SK-N-MC (cell line): ENCODE data around the gene TNNI3.

Experiments
- DNase-seq: peaks from one replicate; pipeline ENCODE4 v3.0.0-alpha.2; 2011; ENCODE audit warnings: low read depth, low spot score
- H3K27ac ChIP-seq: fragments of 200-600 bp; sonication (generic); 2 replicates; pipeline ENCODE4 v1.5.1; 2016; ENCODE audit warnings: mixed run types
- H3K36me3 ChIP-seq: fragments of 200-600 bp; sonication (generic); 2 replicates; pipeline ENCODE4 v1.6.1; 2017; ENCODE audit warnings: antibody characterized with exemption, low read length, mixed read lengths; ENCODE audit not compliant: insufficient read depth
- H3K4me3 ChIP-seq: fragments of 200-600 bp; sonication (generic); 2 replicates; pipeline ENCODE4 v1.5.1; 2016
- H3K9ac ChIP-seq: fragments of 200-600 bp; sonication (generic); 2 replicates; pipeline ENCODE4 v1.8.0; 2017; ENCODE audit warnings: mixed run types, mixed read lengths; ENCODE audit not compliant: insufficient read length
- H3K9me3 ChIP-seq: fragments of 200-600 bp; sonication (generic); 2 replicates; pipeline ENCODE4 v1.6.1; 2017; ENCODE audit warnings: low read depth, mild to moderate bottlenecking, antibody characterized with exemption, low read length, moderate library complexity, mixed read lengths
- EZH2 ChIP-seq: fragments of 200-600 bp; sonication (generic); IDR thresholded peaks from one replicate; pipeline ENCODE4 v1.6.1; 2017; ENCODE audit warnings: antibody characterized with exemption
- FOXP2 ChIP-seq: optimal IDR thresholded peaks from 2 replicates; pipeline ENCODE3; 2011; ENCODE audit warnings: mild to moderate bottlenecking, moderate library complexity; ENCODE audit not compliant: insufficient read depth; ENCODE audit errors: extremely low read length, control extremely low read depth
- POLR2AphosphoS5 ChIP-seq: IDR thresholded peaks from 2 replicates; pipeline ENCODE4 v1.6.1; 2012; ENCODE audit warnings: mild to moderate bottlenecking, low read depth, low read length, borderline replicate concordance

The TNNI3 gene

GRCh38 chr19:55118401-55118991 is 39.0 kb downstream of the TNNI3 start:
- TF ChIP-seq FOXP2, result no peak
- no peak for TF ChIP-seq EZH2
- TF ChIP-seq POLR2AphosphoS5, result no peak
- Histone ChIP-seq H3K27ac (peak overlapping the region; percentile 81), H3K36me3 (no peaks in the 10 kb centered on the region), H3K9ac (peak overlapping the region; percentile 81), H3K4me3 (peak overlapping the region; percentile 91), H3K9me3 (no peaks in the 10 kb centered on the region)
- DNase-seq, result no peak

- peak overlapping the region; percentile 91 for H3K4me3 ChIP-seq
- peak; percentile 83 for DNase-seq
- no peaks in the 10 kb centered on the region; the same call in 1 of the 2 replicates for H3K36me3 ChIP-seq
- H3K9ac ChIP-seq, result peak overlapping the region; percentile 81
- H3K27ac ChIP-seq, result peak overlapping the region; percentile 81
- TF ChIP-seq POLR2AphosphoS5 (peak; percentile 75), EZH2 (no peak), FOXP2 (peak; percentile 89)
- no peaks in the 10 kb centered on the region for H3K9me3 ChIP-seq
These were observed 39.7 kb downstream of the TNNI3 start for GRCh38 chr19:55117663-55118391.

- Histone ChIP-seq H3K36me3 (no peaks in the 10 kb centered on the region; the same call in 1 of the 2 replicates), H3K27ac (peak within 1 kb of the TSS; percentile 81), H3K9ac (peak within 1 kb of the TSS; percentile 81), H3K4me3 (peak within 1 kb of the TSS; percentile 91), H3K9me3 (no peaks in the 10 kb centered on the region)
- no peak for DNase-seq
- TF ChIP-seq FOXP2, result no peak
- TF ChIP-seq POLR2AphosphoS5, result no peak
- TF ChIP-seq EZH2, result no peak
These were observed 40.5 kb downstream of the TNNI3 start, which contains the start of gene PPP1R12C for GRCh38 chr19:55116859-55117662. TSS of gene PPP1R12C (minus strand) at chr19:55117637. CDS start at chr19:55117543, 94 bp downstream.

- Histone ChIP-seq H3K4me3 (peak overlapping the region; percentile 88), H3K9ac (peak overlapping the region; percentile 80), H3K36me3 (no peaks in the 10 kb centered on the region; the same call in 1 of the 2 replicates), H3K9me3 (no peaks in the 10 kb centered on the region), H3K27ac (no peak overlapping the region)
- TF ChIP-seq EZH2 (no peak), POLR2AphosphoS5 (no peak), FOXP2 (no peak)
- DNase-seq, result no peak
These were observed 41.2 kb downstream of the TNNI3 start for GRCh38 chr19:55116232-55116858.

- no peak overlapping the region for H3K27ac ChIP-seq
- peak overlapping the region; percentile 43 for H3K9ac ChIP-seq
- peak overlapping the region; percentile 88 for H3K4me3 ChIP-seq
- no peaks in the 10 kb centered on the region; the same call in 1 of the 2 replicates for H3K36me3 ChIP-seq
- H3K9me3 ChIP-seq, result no peaks in the 10 kb centered on the region
- no peak for TF ChIP-seq POLR2AphosphoS5
- no peak for TF ChIP-seq EZH2
- TF ChIP-seq FOXP2, result no peak
- no peak for DNase-seq
These were observed 42.0 kb downstream of the TNNI3 start for GRCh38 chr19:55115446-55116065.

GRCh38 chr19:55114566-55115145 is 42.9 kb downstream of the TNNI3 start:
- no peak overlapping the region for H3K9ac ChIP-seq
- no peak for DNase-seq
- TF ChIP-seq FOXP2, result no peak
- TF ChIP-seq EZH2, result no peak
- no peak for TF ChIP-seq POLR2AphosphoS5
- H3K4me3 ChIP-seq, result no peak overlapping the region
- no peaks in the 10 kb centered on the region; the same call in 1 of the 2 replicates for H3K36me3 ChIP-seq
- no peak overlapping the region for H3K27ac ChIP-seq
- no peaks in the 10 kb centered on the region for H3K9me3 ChIP-seq

- no peak overlapping the region for H3K4me3 ChIP-seq
- H3K9ac ChIP-seq, result no peak overlapping the region
- H3K36me3 ChIP-seq, result no peaks in the 10 kb centered on the region; the same call in 1 of the 2 replicates
- no peak for DNase-seq
- no peaks in the 10 kb centered on the region for H3K9me3 ChIP-seq
- H3K27ac ChIP-seq, result no peak overlapping the region
- TF ChIP-seq POLR2AphosphoS5 (no peak), EZH2 (no peak), FOXP2 (no peak)
These were observed 43.9 kb downstream of the TNNI3 start for GRCh38 chr19:55113570-55114039.
